TTC549 (cell line): ENCODE results near the gene CAMK1D.

Source experiments
- FAIRE-seq: peaks from 2 replicates; lab custom pipeline; 2012; peaks lifted over from hg19 to GRCh38; lab: Jason Lieb, UNC

CAMK1D gene

GRCh38 chr10:12828736-12829135, 479.4 kb downstream of the CAMK1D start:
- no peak for FAIRE-seq

DNA sequence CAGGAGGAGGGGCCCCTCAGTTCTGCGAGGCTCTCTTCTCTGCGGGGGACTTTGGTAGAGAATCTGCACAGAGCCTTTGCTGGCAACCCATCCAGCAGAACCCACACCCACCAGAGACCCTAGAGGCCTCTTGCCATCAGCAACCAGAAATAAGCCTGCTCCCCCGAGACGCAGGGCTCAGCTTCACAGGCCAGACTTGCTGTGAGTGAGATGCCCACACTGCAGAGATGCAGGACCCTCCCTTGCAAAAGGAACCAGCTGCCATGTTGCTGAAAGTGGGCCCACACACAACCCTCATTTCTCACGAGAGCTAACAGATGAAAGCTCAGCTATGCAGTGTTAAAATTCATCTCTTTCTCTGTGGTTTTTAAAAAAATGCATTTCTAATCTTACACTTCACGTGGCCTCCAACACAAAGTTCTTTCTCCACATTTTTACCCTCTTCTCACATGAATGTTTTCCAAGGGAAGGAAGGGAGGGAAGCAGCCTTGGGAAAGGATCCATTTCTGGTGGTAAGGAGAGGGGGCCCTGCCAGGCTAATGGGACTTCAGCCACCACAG, 480.6 kb downstream of the CAMK1D start:
- FAIRE-seq: no peak

DNA sequence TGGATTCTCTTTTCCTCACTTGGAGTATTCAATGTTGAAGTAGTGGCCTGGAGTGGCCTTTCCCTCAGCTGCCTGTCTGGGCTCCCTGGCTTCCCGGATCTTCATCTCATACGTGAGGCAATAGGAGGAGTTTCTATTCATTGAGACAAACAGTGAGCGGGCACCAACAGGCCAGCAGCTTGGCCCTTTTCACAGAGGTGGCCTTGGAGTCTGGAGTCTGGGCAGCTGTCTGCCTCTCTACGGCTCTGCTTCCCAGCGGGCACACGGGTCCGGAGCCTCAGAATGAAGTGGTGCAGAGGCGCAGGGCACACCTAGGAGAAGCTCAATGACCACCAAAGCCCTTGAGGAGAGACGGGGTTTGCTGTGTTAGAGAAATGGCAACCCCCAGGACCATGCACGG, 482.7 kb downstream of the CAMK1D start:
- FAIRE-seq: no peak

DNA sequence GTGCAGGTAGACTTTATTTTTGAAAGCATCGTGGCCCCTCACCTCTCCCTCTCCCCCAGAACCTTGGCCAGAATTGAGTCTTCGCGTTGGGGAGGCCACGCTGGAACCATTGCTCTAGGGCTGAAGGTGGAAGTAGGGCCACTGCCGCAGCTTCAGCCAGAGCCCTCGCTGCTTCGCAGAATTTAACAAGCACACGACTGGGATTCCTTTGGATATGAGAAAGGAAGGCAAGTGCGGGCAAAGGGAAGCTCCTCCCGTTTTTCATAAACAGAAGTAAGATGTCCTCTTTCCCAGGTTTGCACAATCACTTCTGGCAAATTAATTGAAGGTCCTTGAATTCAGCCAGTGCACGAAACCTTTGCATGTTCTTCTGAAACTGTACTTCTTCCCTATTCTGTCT, 484.1 kb downstream of the CAMK1D start:
- no peak for FAIRE-seq

DNA sequence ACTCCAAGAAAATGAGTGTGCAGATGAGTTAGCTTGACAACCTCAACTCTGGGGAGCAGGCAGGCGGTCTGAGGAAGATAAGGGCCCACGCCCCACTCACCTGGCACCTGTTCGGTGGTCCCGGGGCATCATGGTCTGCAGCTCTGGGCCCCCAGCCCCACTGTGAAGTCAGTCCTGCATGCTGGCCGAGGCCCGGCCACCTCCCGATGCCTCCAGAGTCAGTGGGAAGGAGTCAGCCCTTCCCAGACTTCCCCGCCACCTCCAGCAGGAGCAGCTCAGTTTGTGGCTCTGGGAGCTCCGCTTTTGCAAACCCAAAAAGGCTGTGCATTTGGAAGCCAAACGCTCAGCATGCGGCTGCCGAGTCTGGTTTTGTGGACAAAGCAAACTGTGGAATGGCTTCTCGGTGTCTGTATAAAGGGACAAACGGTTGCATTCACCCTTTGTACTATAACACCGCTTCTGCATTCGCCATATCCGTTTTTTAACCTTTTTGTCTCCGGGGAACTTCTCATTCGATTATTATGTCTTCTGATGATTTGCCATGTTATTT, 484.8 kb downstream of the CAMK1D start:
- no peak for FAIRE-seq

DNA sequence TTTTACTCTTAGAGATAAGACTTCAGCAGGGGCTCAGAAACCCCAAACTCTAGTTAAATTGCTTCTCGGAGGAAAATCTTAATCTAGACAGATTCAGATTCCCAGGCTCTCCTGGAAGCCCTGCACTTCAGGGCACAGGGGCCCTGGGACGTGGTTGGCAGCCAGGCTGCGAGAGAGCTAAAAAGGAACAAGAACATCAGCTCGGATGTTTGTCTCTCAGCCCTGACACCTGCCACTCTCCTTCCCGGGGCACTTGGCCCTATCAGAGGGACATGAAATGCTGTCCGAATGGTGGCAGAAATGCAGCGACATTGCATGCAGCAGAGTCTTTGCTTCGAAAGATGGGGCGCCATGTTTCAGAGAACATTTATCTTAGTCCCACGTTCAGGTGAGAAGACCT, 485.4 kb downstream of the CAMK1D start:
- no peak for FAIRE-seq

- FAIRE-seq: no peak
Observed at GRCh38 chr10:12835709-12836108, 486.4 kb downstream of the CAMK1D start.

- no peak for FAIRE-seq
Observed at GRCh38 chr10:12838366-12838765, 489.0 kb downstream of the CAMK1D start.

- FAIRE-seq: no peak
Observed at GRCh38 chr10:12838995-12839927, 489.9 kb downstream of the CAMK1D start.

DNA sequence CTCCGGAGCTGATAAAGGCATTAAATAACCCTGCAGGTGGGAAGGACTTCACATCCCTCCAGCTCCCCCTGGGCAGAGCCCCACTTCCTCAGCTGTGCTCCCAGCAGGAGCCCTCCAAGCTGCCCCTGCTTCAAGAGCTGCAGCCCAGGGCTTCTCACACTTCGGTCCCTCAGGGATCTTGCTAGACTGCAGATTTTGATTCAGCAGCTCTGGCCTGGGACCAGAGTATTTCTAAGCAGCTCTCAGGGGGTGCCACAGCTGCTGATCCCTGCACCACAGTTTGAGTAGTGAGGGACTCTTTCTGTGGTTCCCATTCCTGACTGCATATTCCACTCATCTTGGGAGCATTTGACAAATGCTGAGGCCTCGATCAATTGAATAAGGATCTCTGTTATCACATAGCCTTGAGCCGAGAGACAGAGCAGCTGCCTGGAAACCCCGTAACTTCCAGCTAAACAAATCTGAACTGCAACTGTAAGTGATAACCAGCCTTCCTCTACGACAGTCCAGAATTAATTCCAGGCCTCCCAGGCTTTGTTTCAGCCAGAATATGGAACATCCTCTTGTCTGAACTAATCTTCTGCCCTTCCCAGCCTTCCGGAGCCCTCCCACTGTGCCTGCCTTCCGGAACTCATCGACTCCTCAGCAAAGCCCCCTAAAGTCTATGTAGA, 490.7 kb downstream of the CAMK1D start:
- no peak for FAIRE-seq

DNA sequence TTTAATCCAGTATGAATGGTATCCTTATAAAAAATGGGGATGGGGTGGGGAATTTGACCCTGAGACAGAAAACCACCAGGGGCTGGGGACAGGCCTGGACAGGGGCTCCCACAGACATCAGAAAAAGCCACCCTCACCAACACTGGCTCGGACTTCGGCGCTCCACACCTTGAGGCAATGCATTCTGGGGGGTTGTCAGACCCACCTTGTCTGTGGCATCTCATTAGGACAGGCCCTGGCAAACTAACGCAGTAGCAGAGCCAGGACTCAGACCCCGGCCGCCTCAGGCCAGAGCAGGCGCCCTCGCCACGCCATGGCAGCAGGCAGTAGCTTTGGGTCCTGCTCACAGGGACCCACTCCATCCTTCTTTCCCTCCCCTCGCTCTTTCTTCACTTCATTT, 492.1 kb downstream of the CAMK1D start:
- FAIRE-seq: no peak

GRCh38 chr10:12841826-12842225, 492.5 kb downstream of the CAMK1D start:
- no peak for FAIRE-seq

DNA sequence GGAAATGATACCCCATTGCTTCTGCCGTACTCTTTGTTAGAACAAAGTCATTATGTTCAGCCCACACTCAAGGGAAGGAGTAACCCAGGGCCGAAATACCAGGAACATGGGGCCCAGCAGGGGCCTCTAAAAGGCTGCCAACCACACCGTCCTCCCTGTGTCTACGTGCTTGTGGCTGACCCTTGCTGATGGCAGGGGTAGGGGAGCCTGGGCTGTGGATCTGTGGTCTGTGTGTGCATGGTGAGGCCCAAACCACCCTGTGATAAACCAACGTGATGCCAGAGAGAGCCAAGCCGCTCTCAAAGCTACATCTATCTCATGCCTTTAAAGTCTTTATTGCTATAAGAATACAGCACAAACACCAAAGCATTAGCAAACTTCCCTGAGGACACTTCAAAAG, 493.0 kb downstream of the CAMK1D start:
- no peak for FAIRE-seq

- no peak for FAIRE-seq
Observed at GRCh38 chr10:12843296-12843945, 494.1 kb downstream of the CAMK1D start.

DNA sequence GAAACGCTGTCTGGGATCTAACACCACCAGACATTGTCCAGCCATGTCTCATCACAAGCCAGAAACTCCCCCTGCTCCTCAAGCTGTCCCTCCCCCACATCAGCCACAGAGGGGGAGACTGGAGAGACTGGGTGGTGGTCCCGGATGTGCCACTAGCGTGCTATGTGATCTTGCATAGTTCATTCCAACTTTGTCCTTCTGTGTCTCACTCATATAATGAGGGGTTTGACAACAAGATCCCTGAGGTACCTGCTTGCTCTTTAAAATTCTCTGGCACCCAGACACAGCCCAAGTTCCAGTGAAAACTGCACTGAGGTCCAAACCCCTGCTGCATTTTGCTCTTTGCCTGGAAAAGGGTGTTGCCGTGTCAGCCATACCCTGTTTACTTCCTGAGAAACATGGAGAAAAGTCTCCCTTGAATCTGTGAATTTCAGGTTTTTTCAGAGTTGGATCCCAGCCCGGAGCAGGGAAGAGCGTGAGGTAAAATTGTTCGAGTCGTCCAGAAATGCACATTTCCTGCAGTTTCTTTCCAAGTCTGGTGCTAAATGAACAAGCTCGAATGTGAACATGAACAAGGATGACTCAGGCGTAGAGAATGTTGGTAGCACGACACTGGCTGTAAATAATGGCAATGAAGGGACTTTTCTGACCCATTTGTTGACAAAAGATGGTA, 495.6 kb downstream of the CAMK1D start:
- peak; percentile 75 for FAIRE-seq

GRCh38 chr10:12846718-12847117, 497.4 kb downstream of the CAMK1D start:
- FAIRE-seq: no peak

DNA sequence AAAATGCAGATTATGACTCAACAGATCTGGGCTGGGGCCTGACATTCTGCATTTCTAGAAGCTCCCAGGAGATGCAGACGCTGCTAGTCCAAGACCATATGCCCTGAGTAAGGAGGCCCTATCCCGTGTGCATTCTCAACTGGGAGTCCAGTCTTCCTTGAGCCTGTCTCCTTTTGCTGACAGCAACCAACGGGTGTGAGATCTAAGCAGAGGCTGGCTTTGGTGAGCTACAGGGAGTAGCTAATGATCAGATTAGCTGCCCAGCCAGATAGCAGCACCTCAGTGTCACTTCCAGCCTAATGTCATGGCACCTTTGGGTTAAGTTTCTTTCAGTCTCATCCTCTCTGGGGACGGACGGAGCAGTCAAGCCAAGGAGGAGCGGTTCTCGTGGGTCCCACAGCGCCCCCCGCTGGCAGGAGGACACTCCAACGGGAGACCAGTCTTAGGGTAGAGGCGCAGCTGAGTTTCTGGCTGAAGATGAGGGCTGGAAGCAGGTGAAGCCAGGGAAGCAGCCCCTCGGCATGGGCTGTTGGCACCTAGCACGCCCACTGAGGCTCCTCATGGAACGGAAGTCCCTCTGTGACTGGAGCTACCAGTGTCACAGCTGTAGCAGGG, 498.1 kb downstream of the CAMK1D start:
- FAIRE-seq: no peak

GRCh38 chr10:12848439-12849173, 499.3 kb downstream of the CAMK1D start:
- FAIRE-seq: no peak

DNA sequence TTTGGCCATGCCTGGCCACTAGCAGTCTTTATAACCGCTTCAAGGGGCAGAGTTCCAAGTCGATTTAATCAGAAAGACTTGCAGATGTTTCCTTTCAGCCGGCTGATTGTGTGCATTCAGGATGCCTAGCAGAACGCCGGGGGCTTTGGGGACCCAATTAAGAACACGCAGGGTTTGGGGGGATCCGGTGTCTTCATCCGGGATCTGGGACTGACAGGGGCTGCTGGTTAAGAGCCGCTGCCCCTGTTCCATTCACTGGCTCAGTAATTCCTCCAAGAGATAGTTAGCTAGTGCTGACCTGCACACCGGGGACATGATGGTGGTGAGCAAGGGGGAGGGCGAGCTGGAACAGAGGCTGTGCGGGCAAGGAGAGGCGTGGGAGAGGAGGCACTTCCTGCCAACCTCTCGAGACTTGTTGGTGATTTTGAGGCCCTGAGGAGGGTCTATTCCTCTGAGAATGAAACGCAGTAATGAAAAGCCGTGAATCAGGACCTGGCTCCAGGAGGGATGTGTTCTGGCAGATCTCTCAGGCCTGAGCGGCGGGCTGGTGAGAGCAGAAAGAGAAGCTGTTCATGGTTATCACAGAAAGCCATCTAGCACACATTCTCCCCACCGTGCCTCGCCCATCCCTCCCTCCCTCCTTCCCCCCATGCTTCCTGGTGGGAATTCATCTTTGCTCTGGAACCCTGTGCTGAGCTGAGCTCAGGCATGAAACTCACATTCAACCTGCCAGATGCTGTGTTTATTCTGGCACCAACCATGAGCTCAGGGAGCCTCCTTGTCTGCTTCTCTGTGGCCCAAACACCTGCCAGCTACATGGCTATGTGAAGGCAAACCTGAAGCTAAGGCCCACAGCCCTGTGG, 500.2 kb downstream of the CAMK1D start:
- no peak for FAIRE-seq

DNA sequence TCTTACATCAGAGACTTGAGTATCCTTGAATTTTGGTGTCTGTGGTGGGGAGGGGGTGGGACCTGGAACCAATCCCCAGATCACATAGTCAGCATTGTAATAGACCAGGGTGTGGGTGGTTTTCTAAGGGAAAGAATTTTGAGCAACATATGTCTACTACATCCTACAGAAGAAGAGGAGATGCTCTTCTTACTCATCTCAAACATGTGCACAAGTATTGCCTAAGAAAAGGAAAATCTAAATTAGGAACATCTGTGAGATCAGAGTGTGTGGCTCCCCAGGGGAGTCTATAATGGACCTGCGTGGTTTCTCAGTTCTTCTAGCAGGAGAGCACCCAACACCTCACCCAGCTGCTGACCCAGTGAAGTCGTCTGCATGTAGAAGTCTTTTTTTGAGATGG, 503.3 kb downstream of the CAMK1D start:
- FAIRE-seq: no peak
